OCI-M2 (cell line): ENCODE results near the gene SLC15A4.
"Not testable (repeated sequence)": the region's sequence is repeated elsewhere in the genome, so short reads cannot be mapped to it uniquely, and the experiment has no call there.

ENCODE experiments used
- DNase-seq: peaks from one replicate; lab custom pipeline; 2025; ENCODE audit not compliant: unreplicated experiment; lab: John Stamatoyannopoulos, UW

Gene SLC15A4

GRCh38 chr12:128823916-128824839, at the start of gene SLC15A4:
SLC15A4 (minus strand) TSS chr12:128823958; CDS start chr12:128823943, 15 bp downstream.
- DNase-seq, result no peak

- DNase-seq, result no peak
Measured at GRCh38 chr12:128872303-128872702, 48.5 kb upstream of the SLC15A4 start.

- no peak for DNase-seq
Measured at GRCh38 chr12:128871516-128871892, 47.7 kb upstream of the SLC15A4 start.

GRCh38 chr12:128867466-128867865, 43.7 kb upstream of the SLC15A4 start:
- DNase-seq, result no peak

DNA sequence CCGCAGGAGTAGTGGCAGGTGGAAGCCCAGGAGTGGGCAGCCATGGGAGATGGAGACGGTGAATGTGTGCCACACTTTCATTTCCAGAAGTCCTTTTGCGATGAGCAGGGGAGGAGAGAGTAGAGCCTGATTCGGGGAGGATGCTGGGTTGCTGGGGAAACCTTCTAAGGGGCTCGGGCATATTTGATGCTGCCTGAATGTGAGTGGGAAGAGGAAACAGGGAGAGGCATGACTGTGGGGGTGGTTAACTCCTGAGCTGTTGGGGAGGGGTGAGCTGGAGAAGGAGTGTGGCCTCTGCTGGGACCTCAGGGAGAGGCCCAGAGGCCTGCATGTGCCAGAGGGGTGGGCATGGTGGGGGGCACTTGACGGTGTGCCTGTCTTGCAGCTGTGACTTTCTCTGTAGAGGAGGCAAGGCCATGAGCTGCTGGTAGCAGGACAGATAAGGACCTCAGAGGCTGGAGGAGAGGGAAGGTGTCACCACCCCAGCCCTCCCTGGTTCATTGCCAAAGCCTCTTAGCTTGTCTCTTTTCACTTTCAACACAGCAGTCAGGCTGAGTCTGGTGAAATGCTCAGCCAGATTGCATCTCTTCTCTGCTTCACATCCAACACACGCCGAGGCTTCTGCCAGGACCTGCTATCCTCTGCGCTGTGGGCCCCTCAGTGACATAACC, 40.9 kb upstream of the SLC15A4 start:
- DNase-seq, result no peak

DNA sequence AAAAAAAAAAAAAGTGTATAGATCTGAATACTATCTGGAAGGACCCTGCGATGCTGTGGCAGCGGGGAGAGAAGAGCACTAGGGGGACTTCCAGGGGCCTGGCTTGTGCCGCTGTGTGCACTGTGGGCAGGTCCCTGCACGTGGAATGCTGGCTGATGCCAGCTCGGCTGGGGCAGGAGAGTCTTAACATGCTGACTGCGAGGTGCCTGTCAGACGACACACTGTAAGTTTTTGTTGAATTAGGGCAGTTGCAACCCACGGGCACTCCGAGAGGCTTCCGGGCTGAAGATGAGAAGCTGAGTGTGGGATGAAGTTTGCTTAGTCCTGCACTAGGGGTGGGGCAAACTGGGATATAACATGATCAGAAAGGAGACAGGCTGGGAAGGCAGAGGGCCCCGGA, 40.2 kb upstream of the SLC15A4 start:
- DNase-seq, result no peak

GRCh38 chr12:128861226-128862016, 37.7 kb upstream of the SLC15A4 start:
- no peak for DNase-seq

GRCh38 chr12:128859311-128859710, 35.6 kb upstream of the SLC15A4 start:
- DNase-seq, result no peak

DNA sequence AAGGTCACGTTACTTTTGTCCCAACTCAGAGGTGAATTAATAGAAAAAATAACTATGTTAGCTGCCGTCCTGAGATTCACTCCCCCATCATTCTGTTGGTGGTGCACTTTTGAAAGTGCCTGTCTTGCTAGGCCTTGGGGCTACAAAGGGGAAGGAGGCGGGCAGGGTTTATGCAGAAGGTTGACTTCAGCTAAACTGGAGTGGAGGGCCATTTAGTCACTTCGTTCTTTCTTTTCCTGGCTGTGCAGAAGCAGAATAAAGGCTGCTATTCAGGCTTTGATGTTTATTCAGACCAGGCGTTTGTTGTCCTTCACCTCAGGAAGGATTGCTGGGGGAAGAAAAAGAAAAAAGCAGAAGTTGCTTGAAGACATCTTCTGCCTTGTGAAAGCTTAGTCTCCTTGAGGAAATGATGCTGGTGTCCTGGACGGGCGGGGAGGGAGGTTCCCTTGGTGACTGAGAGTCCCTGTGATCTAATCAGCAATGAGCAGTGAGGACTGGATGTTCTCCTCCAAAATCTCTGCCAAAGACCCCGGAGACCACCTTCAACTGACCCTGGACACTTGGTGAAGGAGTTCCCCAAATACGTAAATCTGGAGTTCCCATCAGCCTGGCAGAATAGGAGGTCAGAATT, 33.5 kb upstream of the SLC15A4 start:
- DNase-seq, result no peak

DNA sequence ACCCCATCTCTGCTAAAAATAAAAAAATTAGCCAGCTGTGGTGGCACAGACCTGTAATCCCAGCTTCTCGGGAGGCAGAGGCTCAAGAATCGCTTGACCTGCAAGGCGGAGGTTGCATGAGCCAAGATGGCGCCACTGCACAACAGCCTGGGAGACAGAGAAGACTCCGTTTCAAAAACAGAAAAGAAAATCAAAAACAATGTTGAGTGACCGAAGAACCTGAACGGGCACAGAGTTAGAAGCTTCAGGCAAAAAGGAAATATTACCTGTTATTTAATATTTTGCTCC, 33.0 kb upstream of the SLC15A4 start:
- DNase-seq, result no peak

- DNase-seq, result no peak
Measured at GRCh38 chr12:128856035-128856790, 32.5 kb upstream of the SLC15A4 start.

GRCh38 chr12:128853600-128854197, 29.9 kb upstream of the SLC15A4 start:
- no peak for DNase-seq

- no peak for DNase-seq
Measured at GRCh38 chr12:128852885-128853599, 29.3 kb upstream of the SLC15A4 start, which contains the start of gene GLT1D1. GLT1D1 (plus strand) TSS chr12:128853478; CDS start chr12:128853582, 104 bp downstream.

- DNase-seq, result no peak
Measured at GRCh38 chr12:128852026-128852698, 28.4 kb upstream of the SLC15A4 start.

DNA sequence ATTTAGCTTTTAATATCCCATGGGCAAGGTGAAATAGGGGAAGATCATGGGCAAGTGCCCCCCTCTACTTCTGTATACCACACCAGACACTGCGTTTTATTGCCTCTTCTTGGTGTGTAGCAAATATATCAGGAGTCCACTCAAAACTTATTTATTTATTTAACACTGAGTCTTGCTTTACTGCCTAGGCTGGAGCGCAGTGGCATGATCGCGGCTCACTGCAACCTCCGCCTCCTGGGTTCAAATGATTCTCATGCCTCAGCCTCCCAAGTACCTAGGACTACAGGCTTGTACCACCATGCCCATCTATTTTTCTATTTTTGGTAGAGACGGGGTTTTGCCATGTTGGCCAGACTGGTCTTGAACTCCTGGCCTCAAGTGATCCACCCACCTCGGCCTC, 27.7 kb upstream of the SLC15A4 start:
- DNase-seq, result not testable (repeated sequence)

DNA sequence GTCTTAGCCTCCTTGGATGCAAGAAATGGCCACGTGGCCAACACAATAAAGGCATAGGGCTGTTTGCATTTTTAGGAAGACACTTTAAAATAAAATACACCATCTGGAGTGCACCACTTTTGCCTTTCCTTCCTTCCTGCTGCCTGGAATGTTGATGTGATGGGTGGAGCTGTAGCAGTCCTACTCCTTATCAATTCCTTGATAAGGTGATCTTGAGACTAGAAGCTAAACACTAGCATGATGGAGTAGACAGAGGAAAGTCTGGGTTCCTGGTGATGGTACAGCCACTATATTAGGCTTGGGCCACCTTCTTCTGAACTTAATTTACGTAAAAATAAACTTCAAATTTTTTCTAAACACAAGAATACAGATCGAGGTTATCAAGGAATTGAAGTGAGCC, 26.6 kb upstream of the SLC15A4 start:
- DNase-seq, result no peak

- not testable (repeated sequence) for DNase-seq
Measured at GRCh38 chr12:128849806-128850205, 26.0 kb upstream of the SLC15A4 start.

DNA sequence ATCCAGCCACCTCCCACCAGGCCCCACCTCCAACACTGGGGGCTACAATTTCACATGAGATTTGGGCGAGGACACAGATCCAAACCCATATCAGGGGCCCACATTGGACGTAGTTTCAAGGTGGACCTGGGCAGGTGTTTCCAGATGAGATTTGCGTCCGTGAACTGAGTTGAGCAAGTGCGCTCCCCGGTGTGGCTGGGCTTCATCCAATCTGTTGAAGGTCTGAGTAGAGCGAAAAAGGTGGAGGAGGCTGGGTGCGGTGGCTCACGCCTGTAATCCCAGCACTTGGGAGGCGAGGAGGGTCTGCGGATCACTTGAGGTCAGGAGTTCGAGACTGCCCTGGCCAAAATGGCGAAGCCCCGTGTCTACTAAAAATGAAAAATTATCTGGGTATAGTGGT, 24.6 kb upstream of the SLC15A4 start:
- no peak for DNase-seq

- not testable (repeated sequence) for DNase-seq
Measured at GRCh38 chr12:128846671-128847070, 22.9 kb upstream of the SLC15A4 start.
